Cardiac muscle cell (in vitro differentiated cells and primary cell): Measurements from ENCODE around the gene CTSE. TPM values are rescaled to one million over a fixed set of nuclear protein-coding genes. Genes with fewer than 3 reads are reported as not detected.

ENCODE experiments used
- DNase-seq, 2 donors: peaks; one replicate each; pipeline versions ENCODE4 v3.0.0 to v3.0.0-alpha.2; 2010 to 2017; ENCODE audit warnings: low read depth in 1 of 2, low spot score in 1 of 2
- H3K27ac ChIP-seq: fragments of 200-600 bp; sonication (generic); 2 replicates; pipeline ENCODE4 v1.5.1; 2016
- H3K27me3 ChIP-seq: fragments of 200-600 bp; sonication (generic); 2 replicates; pipeline ENCODE4 v1.6.0; 2016; ENCODE audit warnings: control low read depth
- H3K36me3 ChIP-seq: fragments of 200-600 bp; sonication (generic); 2 replicates; pipeline ENCODE4 v1.5.1; 2016; ENCODE audit warnings: control low read depth
- H3K4me1 ChIP-seq: fragments of 200-600 bp; sonication (generic); 2 replicates; pipeline ENCODE4 v1.8.1; 2017; ENCODE audit warnings: low read depth, mild to moderate bottlenecking, mixed run types
- H3K4me3 ChIP-seq: fragments of 200-600 bp; sonication (generic); 2 replicates; pipeline ENCODE4 v1.5.1; 2016; ENCODE audit warnings: mild to moderate bottlenecking
- H3K9me3 ChIP-seq: fragments of 200-600 bp; sonication (generic); 2 replicates; pipeline ENCODE4 v1.5.1; 2017; ENCODE audit warnings: low read depth, mild to moderate bottlenecking, control low read depth
- polyA plus RNA-seq: library from polyadenylated mRNA; unstranded; fragments of >200 nt; fragmentation: Nextera tagmentation; extraction: Ambion mirVana; gene quantifications from 2 replicates; pipeline ENCODE4 v1.2.1, GENCODE V29; 2016
- total RNA-seq: library from RNA; depleted of rRNA; stranded (reverse); fragments of >200 nt; gene quantifications from 2 replicates; pipeline ENCODE4 v1.2.3, GENCODE V29; 2016
- TF ChIP-seq, protein P1 (sequence below): IDR thresholded peaks from 2 replicates; pipeline ENCODE4 v1.5.1; 2012; ENCODE audit warnings: low read depth, mild to moderate bottlenecking, low read length

CTSE gene
- total and polyA plus RNA-seq, 2 experiments from 2014 or later, result not detected

DNA sequence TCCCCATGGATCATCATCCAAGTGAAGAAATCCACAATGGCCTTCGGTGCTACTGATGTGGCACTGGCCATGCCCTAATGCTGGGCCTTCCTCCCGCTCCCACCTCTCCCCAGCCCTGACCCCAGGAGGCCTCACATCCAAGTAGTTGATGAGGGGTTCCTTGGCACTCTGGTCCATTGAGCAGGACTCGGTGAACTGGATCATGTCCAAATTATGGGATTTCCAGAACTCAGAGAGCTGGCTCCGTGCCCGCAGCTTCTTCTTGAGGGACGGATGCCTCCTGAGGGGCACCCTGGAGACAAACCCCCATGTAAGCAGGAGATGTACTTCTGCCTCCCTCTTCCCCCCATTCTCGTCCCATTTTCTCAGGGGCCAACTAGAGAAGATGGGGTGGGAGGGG, 929 bp downstream of the CTSE start:
- no peaks in the 10 kb centered on the region for H3K4me1 ChIP-seq
- H3K4me3 ChIP-seq, result no peak overlapping the region
- TF ChIP-seq, protein P1, sequence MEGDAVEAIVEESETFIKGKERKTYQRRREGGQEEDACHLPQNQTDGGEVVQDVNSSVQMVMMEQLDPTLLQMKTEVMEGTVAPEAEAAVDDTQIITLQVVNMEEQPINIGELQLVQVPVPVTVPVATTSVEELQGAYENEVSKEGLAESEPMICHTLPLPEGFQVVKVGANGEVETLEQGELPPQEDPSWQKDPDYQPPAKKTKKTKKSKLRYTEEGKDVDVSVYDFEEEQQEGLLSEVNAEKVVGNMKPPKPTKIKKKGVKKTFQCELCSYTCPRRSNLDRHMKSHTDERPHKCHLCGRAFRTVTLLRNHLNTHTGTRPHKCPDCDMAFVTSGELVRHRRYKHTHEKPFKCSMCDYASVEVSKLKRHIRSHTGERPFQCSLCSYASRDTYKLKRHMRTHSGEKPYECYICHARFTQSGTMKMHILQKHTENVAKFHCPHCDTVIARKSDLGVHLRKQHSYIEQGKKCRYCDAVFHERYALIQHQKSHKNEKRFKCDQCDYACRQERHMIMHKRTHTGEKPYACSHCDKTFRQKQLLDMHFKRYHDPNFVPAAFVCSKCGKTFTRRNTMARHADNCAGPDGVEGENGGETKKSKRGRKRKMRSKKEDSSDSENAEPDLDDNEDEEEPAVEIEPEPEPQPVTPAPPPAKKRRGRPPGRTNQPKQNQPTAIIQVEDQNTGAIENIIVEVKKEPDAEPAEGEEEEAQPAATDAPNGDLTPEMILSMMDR, result no peak
- H3K9me3 ChIP-seq, result no peaks in the 10 kb centered on the region
- H3K27me3 ChIP-seq, result no peaks in the 10 kb centered on the region
- H3K27ac ChIP-seq, result no peak overlapping the region
- H3K36me3 ChIP-seq, result no peaks in the 10 kb centered on the region
- no peak for DNase-seq

DNA sequence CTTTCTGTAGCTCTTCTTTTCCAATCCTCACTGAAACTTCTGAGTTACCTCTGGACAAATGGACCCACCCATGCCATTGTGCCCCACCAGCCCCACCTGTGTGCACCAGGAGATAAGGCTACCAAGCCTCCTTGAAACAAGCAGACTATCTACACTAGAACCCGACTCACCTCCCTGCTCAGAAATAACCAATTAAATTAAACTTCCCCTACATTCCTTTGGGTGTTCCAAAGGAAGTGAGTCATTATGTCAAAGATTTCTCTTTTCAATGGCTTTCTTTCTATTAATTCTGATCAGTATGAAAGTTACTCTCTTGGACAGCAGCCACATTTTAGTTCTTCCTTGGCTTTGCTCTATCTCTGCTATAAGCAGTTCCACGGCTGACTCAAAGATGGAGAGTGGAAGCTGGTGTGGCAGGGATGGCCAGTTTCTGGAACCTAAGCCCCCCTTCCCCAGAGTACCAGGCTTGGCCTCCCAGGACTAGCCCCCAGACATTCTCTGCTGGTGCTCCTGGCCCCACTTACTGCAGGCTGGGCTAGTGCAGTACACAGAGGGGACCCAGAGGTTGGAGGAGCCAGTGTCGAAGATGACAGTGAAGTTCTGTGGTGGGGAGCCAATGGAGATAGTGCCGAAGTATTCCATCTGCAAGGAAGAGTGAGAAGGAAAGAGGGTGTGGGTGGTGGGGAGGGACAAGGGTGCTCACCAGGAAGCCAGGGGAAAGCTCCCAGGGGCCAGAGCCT, 1.9 kb downstream of the CTSE start:
- DNase-seq, result peak in 1 of 2 donors; percentile 57
- Histone ChIP-seq H3K4me3 (no peak overlapping the region), H3K9me3 (no peaks in the 10 kb centered on the region), H3K4me1 (no peaks in the 10 kb centered on the region), H3K27me3 (no peaks in the 10 kb centered on the region), H3K36me3 (no peaks in the 10 kb centered on the region), H3K27ac (no peak overlapping the region)
- TF ChIP-seq, protein P1, result no peak

DNA sequence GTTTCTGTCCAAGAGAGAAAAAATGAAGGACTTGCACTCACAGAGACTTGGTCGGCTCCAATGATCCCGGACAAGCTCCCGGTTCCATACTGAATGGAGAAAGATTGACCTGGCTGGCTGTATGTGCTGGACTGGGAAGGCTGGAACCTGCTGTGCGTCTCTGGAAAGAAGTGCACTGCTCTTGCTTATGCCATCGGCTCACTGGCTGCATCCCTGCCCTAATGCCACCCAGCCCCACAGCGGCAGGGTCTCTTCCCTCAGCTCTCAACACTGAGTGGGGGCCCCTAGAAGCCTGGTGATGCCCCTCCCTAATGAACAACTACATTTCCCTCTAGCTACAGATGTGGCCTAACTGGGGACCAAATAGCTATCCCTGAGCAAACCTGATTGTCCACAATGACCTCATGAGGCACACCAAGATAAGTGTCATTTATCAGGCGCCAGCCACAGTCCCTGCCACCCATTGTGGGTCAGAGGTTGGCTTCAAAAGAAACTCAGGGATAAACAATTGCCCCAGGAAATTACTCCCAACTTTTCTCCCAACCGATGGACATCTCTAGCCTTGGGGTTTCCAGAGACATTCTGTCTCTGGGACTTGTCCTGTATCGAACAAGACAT, 2.6 kb downstream of the CTSE start:
- H3K27ac ChIP-seq, result no peak overlapping the region
- no peaks in the 10 kb centered on the region for H3K27me3 ChIP-seq
- H3K4me3 ChIP-seq, result no peak overlapping the region
- no peaks in the 10 kb centered on the region for H3K9me3 ChIP-seq
- TF ChIP-seq, protein P1, result no peak
- DNase-seq, result no peak
- no peaks in the 10 kb centered on the region for H3K36me3 ChIP-seq
- no peaks in the 10 kb centered on the region for H3K4me1 ChIP-seq

DNA sequence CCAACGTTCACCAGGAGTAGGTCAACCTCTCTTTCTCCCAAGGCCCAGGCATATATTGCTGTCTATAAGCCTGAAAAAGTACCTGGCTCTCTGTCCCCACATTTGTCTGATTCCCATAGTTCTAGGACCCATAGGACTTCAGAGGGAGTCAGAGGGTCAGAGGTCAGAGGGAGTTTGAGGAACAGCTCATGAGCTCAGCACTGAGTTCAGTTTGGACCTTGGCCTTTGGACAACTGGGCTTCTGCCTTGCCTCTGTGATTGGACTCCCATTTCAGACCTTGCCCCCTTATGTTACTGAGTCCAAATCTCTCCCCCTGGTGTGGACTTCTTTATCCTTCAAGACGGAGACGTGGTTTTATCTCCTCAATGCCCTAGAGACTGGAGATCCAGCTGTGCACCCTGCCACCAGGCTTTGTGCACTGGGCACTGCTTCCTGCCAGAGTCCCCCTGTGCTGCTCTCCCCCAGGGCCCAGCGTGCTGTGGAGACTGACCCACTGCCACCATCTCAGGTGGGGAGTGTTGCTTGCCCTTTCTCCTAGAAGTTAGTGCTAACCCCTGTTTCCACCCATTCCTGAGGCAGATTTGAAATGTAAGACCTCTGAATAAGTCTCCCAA, 3.2 kb downstream of the CTSE start:
- Histone ChIP-seq H3K9me3 (no peaks in the 10 kb centered on the region), H3K27me3 (no peaks in the 10 kb centered on the region), H3K4me3 (no peak overlapping the region), H3K36me3 (no peaks in the 10 kb centered on the region), H3K4me1 (no peaks in the 10 kb centered on the region), H3K27ac (no peak overlapping the region)
- TF ChIP-seq, protein P1, result no peak
- no peak for DNase-seq

DNA sequence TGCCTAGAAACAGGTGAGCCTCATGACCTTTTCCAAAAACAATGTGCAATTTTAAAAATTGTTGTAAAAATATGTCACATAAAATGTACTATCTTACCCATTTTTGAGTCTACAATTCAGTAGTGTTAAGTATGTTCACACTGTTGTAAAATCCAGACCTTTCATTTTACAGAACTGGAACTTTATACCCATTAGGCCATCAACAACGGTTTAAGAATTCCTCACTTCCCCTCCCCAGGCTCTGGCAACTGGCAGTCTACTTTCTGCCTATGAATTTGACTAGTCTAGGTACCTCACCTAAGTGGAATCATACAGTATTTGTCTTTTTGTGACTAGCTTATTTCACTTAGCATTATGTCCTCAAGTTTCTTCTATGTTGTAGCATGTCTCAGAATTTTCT, 8.6 kb downstream of the CTSE start:
- no peak overlapping the region for H3K4me3 ChIP-seq
- no peaks in the 10 kb centered on the region for H3K36me3 ChIP-seq
- no peak for DNase-seq
- no peaks in the 10 kb centered on the region for H3K9me3 ChIP-seq
- H3K4me1 ChIP-seq, result peaks cover 2% of the 10 kb centered on the region
- TF ChIP-seq, protein P1, result no peak
- H3K27me3 ChIP-seq, result no peaks in the 10 kb centered on the region
- no peak overlapping the region for H3K27ac ChIP-seq
